ENCODE results near the gene KMT2D. TPM values are rescaled to one million over a fixed set of nuclear protein-coding genes. Genes with fewer than 3 reads are reported as not detected.

KMT2D gene
- total RNA-seq, 2 donors from 2014 or later = 137 to 139 TPM

- no peak overlapping the region for H3K27ac Mint-ChIP-seq
- H3K4me3 Mint-ChIP-seq = peak overlapping the region; percentile 57
- no peaks in the 10 kb centered on the region for H3K9me3 ChIP-seq (ENCODE audit: control insufficient read depth, low read length, poor library complexity, severe bottlenecking)
- H3K27me3 Mint-ChIP-seq = peaks cover 50% of the 10 kb centered on the region
- no peak for DNase-seq
- H3K4me1 Mint-ChIP-seq = peaks cover 33% of the 10 kb centered on the region
- ATAC-seq = no peak
- peaks cover 6% of the 10 kb centered on the region for H3K36me3 Mint-ChIP-seq (ENCODE audit: low read depth)
These were observed 33.2 kb upstream of the KMT2D start for GRCh38 chr12:49093792-49094159.

GRCh38 chr12:49092816-49093406 is 32.3 kb upstream of the KMT2D start:
- Mint-ChIP-seq H3K4me1 (peaks cover 38% of the 10 kb centered on the region), H3K4me3 (no peak overlapping the region), H3K27me3 (peaks cover 56% of the 10 kb centered on the region)

GRCh38 chr12:49092086-49092815 is 31.7 kb upstream of the KMT2D start:
- H3K9me3 ChIP-seq (ENCODE audit: control insufficient read depth, low read length, poor library complexity, severe bottlenecking) = no peaks in the 10 kb centered on the region
- peaks cover 6% of the 10 kb centered on the region for H3K36me3 Mint-ChIP-seq (ENCODE audit: low read depth)
- peak in 2 of 3 donors; percentile 29 to 30 for DNase-seq
- peaks cover 43% of the 10 kb centered on the region for H3K4me1 Mint-ChIP-seq
- peaks cover 56% of the 10 kb centered on the region for H3K27me3 Mint-ChIP-seq
- H3K4me3 Mint-ChIP-seq = peak overlapping the region; percentile 31
- ATAC-seq = peak; percentile 48
- no peak overlapping the region for H3K27ac Mint-ChIP-seq

More at GRCh38 chr12:49092816-49093406, 32.3 kb upstream of the KMT2D start:
- DNase-seq (no peak), ATAC-seq (no peak)
- H3K36me3 Mint-ChIP-seq (ENCODE audit: low read depth) = peaks cover 6% of the 10 kb centered on the region
- no peak overlapping the region for H3K27ac Mint-ChIP-seq
- H3K9me3 ChIP-seq (ENCODE audit: control insufficient read depth, low read length, poor library complexity, severe bottlenecking) = no peaks in the 10 kb centered on the region

- peaks cover 6% of the 10 kb centered on the region for H3K36me3 Mint-ChIP-seq (ENCODE audit: low read depth)
- H3K27me3 Mint-ChIP-seq = peaks cover 56% of the 10 kb centered on the region
- no peak overlapping the region for H3K27ac Mint-ChIP-seq
- no peak for ATAC-seq
- DNase-seq = no peak
- no peaks in the 10 kb centered on the region for H3K9me3 ChIP-seq (ENCODE audit: control insufficient read depth, low read length, poor library complexity, severe bottlenecking)
- peaks cover 47% of the 10 kb centered on the region for H3K4me1 Mint-ChIP-seq
- peak overlapping the region; percentile 31 for H3K4me3 Mint-ChIP-seq
These were observed 31.2 kb upstream of the KMT2D start for GRCh38 chr12:49091836-49092085.

GRCh38 chr12:49091056-49091835 is 30.7 kb upstream of the KMT2D start:
- Mint-ChIP-seq H3K27ac (no peak overlapping the region), H3K36me3 (ENCODE audit: low read depth) (peaks cover 6% of the 10 kb centered on the region), H3K4me3 (peak overlapping the region; percentile 91), H3K4me1 (peaks cover 49% of the 10 kb centered on the region), H3K27me3 (peaks cover 56% of the 10 kb centered on the region)
- DNase-seq (no peak), ATAC-seq (no peak)
- no peaks in the 10 kb centered on the region for H3K9me3 ChIP-seq (ENCODE audit: control insufficient read depth, low read length, poor library complexity, severe bottlenecking)

GRCh38 chr12:49089821-49090773 is 29.5 kb upstream of the KMT2D start:
- peak overlapping the region; percentile 91 for H3K4me3 Mint-ChIP-seq
- peaks cover 47% of the 10 kb centered on the region for H3K4me1 Mint-ChIP-seq
- H3K36me3 Mint-ChIP-seq (ENCODE audit: low read depth) = peaks cover 2% of the 10 kb centered on the region
- peak; percentile 36 for ATAC-seq
- peaks cover 49% of the 10 kb centered on the region for H3K27me3 Mint-ChIP-seq
- H3K9me3 ChIP-seq (ENCODE audit: control insufficient read depth, low read length, poor library complexity, severe bottlenecking) = no peaks in the 10 kb centered on the region
- DNase-seq = no peak
- H3K27ac Mint-ChIP-seq = no peak overlapping the region

- no peaks in the 10 kb centered on the region for H3K36me3 Mint-ChIP-seq (ENCODE audit: low read depth)
- peaks cover 43% of the 10 kb centered on the region for H3K4me1 Mint-ChIP-seq
- no peak for DNase-seq
- peaks cover 44% of the 10 kb centered on the region for H3K27me3 Mint-ChIP-seq
- no peaks in the 10 kb centered on the region for H3K9me3 ChIP-seq (ENCODE audit: control insufficient read depth, low read length, poor library complexity, severe bottlenecking)
- no peak overlapping the region for H3K27ac Mint-ChIP-seq
- ATAC-seq = no peak
- peak overlapping the region; percentile 41 for H3K4me3 Mint-ChIP-seq
These were observed 28.3 kb upstream of the KMT2D start for GRCh38 chr12:49088932-49089330.

- Mint-ChIP-seq H3K27me3 (peaks cover 38% of the 10 kb centered on the region), H3K4me1 (peaks cover 38% of the 10 kb centered on the region), H3K36me3 (ENCODE audit: low read depth) (no peaks in the 10 kb centered on the region), H3K4me3 (peak overlapping the region; percentile 21), H3K27ac (no peak overlapping the region)
- DNase-seq (peak; percentile 47 to 54 (median 51)), ATAC-seq (peak; percentile 87)
- H3K9me3 ChIP-seq (ENCODE audit: control insufficient read depth, low read length, poor library complexity, severe bottlenecking) = no peaks in the 10 kb centered on the region
These were observed 27.7 kb upstream of the KMT2D start for GRCh38 chr12:49088150-49088931.

GRCh38 chr12:49086116-49086515 is 25.5 kb upstream of the KMT2D start:
- peak overlapping the region; percentile 19 for H3K4me3 Mint-ChIP-seq
- no peaks in the 10 kb centered on the region for H3K9me3 ChIP-seq (ENCODE audit: control insufficient read depth, low read length, poor library complexity, severe bottlenecking)
- DNase-seq (no peak), ATAC-seq (no peak)
- no peaks in the 10 kb centered on the region for H3K36me3 Mint-ChIP-seq (ENCODE audit: low read depth)
- peak overlapping the region; percentile 45 for H3K27ac Mint-ChIP-seq
- H3K27me3 Mint-ChIP-seq = peaks cover 27% of the 10 kb centered on the region
- H3K4me1 Mint-ChIP-seq = peaks cover 28% of the 10 kb centered on the region

- Mint-ChIP-seq H3K36me3 (ENCODE audit: low read depth) (no peaks in the 10 kb centered on the region), H3K4me1 (peaks cover 18% of the 10 kb centered on the region)
- ATAC-seq = no peak
These were observed 23.8 kb upstream of the KMT2D start for GRCh38 chr12:49084438-49084837.

GRCh38 chr12:49079793-49080192 is 19.2 kb upstream of the KMT2D start:
- Mint-ChIP-seq H3K4me1 (no peaks in the 10 kb centered on the region), H3K27me3 (peaks cover 10% of the 10 kb centered on the region), H3K27ac (no peak overlapping the region), H3K36me3 (ENCODE audit: low read depth) (no peaks in the 10 kb centered on the region), H3K4me3 (no peak overlapping the region)
- ATAC-seq (no peak), DNase-seq (no peak)
- H3K9me3 ChIP-seq (ENCODE audit: control insufficient read depth, low read length, poor library complexity, severe bottlenecking) = no peaks in the 10 kb centered on the region

More at GRCh38 chr12:49084438-49084837, 23.8 kb upstream of the KMT2D start:
- no peak overlapping the region for H3K4me3 Mint-ChIP-seq
- no peaks in the 10 kb centered on the region for H3K9me3 ChIP-seq (ENCODE audit: control insufficient read depth, low read length, poor library complexity, severe bottlenecking)
- H3K27ac Mint-ChIP-seq = peak overlapping the region; percentile 51
- peaks cover 20% of the 10 kb centered on the region for H3K27me3 Mint-ChIP-seq
- DNase-seq = no peak

- DNase-seq (no peak), ATAC-seq (no peak)
- Mint-ChIP-seq H3K4me1 (peaks cover 23% of the 10 kb centered on the region), H3K27ac (no peak overlapping the region), H3K36me3 (ENCODE audit: low read depth) (peaks cover 2% of the 10 kb centered on the region), H3K27me3 (no peaks in the 10 kb centered on the region), H3K4me3 (peak overlapping the region; percentile 99)
- H3K9me3 ChIP-seq (ENCODE audit: control insufficient read depth, low read length, poor library complexity, severe bottlenecking) = no peaks in the 10 kb centered on the region
These were observed 10.4 kb upstream of the KMT2D start for GRCh38 chr12:49070971-49071370.

Data from T-helper 17 cell (primary cell).